ENCODE data around the gene MTRR.

DNA sequence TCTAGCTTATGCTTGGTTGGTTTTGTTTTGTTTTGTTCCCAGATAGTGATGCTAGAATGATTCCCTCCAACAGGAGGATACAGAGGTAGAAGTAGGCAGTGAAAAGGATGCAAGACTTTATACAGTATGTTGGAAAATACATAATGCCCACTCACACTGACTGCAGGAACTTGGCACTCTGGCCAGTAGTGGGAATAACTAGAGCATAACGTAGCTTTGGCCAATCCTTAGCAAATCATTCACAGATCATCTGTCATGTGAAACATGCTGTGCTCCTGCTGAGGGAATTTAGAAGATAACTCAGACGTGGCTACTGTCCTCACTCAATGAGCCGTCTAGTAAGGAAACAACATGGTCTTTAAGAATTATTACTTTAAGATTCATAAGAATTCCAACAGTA is 31.5 kb upstream of the MTRR start:
- TF ChIP-seq CTCF (IDR thresholded peaks at IDR 0.05) (no peak), POLR2A (IDR thresholded peaks at IDR 0.05) (no peak), POLR2AphosphoS5 (IDR thresholded peaks at IDR 0.05) (no peak)

Data from prostate gland (tissue), 2 donors.